ENCODE results near the gene C19orf85.

C19orf85 gene

DNA sequence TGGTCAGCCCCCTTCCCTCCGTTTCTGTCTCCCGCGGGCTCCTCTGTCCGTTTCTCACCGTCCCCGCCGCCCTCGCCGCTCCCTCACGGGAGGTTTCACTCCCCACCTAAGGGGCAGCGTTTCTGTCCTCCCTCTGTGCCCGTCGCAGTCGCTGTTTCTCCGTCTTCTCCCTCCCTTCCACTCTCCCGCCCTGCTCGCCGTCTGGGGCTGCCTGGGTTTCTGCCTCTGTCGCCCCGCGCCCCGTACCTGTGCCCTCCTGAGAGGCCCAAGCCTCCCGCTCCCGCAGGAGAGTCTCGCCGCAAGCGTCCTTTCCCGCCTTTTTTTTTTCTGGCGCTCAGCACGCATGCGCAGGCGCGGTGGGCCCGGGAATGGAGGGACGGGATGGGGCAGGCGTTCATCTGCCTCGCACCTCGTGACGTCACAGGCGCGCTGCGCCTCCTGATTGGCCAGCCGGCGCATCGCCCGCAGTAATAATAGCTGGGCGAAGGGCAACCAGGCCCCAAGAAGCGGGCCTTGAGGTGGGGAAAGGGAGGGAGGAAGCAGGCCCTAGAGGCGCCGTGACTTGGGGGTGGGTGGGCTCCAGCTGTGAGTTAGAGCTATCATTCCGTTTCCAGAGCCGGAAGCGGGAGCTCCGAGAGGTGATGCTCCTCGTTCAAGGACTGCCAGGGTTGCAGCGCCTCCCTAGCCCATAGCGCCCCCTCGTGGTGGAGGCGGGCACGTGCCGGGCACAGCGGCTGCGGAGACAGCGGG lies 39.1 kb upstream of the C19orf85 start (continued):
- TF ChIP-seq, protein P1, sequence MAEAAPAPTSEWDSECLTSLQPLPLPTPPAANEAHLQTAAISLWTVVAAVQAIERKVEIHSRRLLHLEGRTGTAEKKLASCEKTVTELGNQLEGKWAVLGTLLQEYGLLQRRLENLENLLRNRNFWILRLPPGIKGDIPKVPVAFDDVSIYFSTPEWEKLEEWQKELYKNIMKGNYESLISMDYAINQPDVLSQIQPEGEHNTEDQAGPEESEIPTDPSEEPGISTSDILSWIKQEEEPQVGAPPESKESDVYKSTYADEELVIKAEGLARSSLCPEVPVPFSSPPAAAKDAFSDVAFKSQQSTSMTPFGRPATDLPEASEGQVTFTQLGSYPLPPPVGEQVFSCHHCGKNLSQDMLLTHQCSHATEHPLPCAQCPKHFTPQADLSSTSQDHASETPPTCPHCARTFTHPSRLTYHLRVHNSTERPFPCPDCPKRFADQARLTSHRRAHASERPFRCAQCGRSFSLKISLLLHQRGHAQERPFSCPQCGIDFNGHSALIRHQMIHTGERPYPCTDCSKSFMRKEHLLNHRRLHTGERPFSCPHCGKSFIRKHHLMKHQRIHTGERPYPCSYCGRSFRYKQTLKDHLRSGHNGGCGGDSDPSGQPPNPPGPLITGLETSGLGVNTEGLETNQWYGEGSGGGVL (tag by site-specific recombination; IDR thresholded peaks at IDR 0.05) = 0 out of 2 replicates have a peak, but pooled peaks have one; percentile 18
- TF ChIP-seq, protein P2, sequence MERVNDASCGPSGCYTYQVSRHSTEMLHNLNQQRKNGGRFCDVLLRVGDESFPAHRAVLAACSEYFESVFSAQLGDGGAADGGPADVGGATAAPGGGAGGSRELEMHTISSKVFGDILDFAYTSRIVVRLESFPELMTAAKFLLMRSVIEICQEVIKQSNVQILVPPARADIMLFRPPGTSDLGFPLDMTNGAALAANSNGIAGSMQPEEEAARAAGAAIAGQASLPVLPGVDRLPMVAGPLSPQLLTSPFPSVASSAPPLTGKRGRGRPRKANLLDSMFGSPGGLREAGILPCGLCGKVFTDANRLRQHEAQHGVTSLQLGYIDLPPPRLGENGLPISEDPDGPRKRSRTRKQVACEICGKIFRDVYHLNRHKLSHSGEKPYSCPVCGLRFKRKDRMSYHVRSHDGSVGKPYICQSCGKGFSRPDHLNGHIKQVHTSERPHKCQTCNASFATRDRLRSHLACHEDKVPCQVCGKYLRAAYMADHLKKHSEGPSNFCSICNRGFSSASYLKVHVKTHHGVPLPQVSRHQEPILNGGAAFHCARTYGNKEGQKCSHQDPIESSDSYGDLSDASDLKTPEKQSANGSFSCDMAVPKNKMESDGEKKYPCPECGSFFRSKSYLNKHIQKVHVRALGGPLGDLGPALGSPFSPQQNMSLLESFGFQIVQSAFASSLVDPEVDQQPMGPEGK (tag by site-specific recombination; IDR thresholded peaks at IDR 0.05) = peak; percentile 49
- TF ChIP-seq ZNF629 (tag by site-specific recombination; IDR thresholded peaks at IDR 0.05) = peak; percentile 84
- 0 out of 2 replicates have a peak, but pooled peaks have one; percentile 27 for TF ChIP-seq ZNF660 (tag by site-specific recombination; IDR thresholded peaks at IDR 0.05)
- TF ChIP-seq ZNF843 (tag by site-specific recombination; IDR thresholded peaks at IDR 0.05) = no peak
- no peak for TF ChIP-seq ZNF24 (tag by site-specific recombination; IDR thresholded peaks at IDR 0.05)
- TF ChIP-seq, protein P3, sequence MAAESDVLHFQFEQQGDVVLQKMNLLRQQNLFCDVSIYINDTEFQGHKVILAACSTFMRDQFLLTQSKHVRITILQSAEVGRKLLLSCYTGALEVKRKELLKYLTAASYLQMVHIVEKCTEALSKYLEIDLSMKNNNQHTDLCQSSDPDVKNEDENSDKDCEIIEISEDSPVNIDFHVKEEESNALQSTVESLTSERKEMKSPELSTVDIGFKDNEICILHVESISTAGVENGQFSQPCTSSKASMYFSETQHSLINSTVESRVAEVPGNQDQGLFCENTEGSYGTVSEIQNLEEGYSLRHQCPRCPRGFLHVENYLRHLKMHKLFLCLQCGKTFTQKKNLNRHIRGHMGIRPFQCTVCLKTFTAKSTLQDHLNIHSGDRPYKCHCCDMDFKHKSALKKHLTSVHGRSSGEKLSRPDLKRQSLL (tag by site-specific recombination; IDR thresholded peaks at IDR 0.05) = peak; percentile 59; the same call in 1 of the 2 replicates
- TF ChIP-seq, protein P4, sequence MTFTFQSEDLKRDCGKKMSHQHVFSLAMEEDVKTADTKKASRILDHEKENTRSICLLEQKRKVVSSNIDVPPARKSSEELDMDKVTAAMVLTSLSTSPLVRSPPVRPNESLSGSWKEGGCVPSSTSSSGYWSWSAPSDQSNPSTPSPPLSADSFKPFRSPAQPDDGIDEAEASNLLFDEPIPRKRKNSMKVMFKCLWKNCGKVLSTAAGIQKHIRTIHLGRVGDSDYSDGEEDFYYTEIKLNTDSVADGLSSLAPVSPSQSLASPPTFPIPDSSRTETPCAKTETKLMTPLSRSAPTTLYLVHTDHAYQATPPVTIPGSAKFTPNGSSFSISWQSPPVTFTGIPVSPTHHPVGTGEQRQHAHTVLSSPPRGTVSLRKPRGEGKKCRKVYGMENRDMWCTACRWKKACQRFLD (tag by site-specific recombination; IDR thresholded peaks at IDR 0.05) = no peak
- TF ChIP-seq, protein P5, sequence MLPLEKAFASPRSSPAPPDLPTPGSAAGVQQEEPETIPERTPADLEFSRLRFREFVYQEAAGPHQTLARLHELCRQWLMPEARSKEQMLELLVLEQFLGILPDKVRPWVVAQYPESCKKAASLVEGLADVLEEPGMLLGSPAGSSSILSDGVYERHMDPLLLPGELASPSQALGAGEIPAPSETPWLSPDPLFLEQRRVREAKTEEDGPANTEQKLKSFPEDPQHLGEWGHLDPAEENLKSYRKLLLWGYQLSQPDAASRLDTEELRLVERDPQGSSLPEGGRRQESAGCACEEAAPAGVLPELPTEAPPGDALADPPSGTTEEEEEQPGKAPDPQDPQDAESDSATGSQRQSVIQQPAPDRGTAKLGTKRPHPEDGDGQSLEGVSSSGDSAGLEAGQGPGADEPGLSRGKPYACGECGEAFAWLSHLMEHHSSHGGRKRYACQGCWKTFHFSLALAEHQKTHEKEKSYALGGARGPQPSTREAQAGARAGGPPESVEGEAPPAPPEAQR (tag by site-specific recombination; IDR thresholded peaks at IDR 0.05) = peak; percentile 21; the same call in 1 of the 2 replicates
- TF ChIP-seq ZIC2 (tag by site-specific recombination; IDR thresholded peaks at IDR 0.05) = no peak
- TF ChIP-seq ZNF416 (tag by site-specific recombination; IDR thresholded peaks at IDR 0.05) = no peak
- TF ChIP-seq ZNF175 (tag by site-specific recombination; IDR thresholded peaks at IDR 0.05) = no peak
- TF ChIP-seq, protein P6, sequence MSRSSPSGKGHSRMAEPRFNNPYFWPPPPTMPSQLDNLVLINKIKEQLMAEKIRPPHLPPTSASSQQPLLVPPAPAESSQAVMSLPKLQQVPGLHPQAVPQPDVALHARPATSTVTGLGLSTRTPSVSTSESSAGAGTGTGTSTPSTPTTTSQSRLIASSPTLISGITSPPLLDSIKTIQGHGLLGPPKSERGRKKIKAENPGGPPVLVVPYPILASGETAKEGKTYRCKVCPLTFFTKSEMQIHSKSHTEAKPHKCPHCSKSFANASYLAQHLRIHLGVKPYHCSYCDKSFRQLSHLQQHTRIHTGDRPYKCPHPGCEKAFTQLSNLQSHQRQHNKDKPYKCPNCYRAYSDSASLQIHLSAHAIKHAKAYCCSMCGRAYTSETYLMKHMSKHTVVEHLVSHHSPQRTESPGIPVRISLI (tag by site-specific recombination; IDR thresholded peaks at IDR 0.05) = peak; percentile 98
- TF ChIP-seq GLI2 (tag by site-specific recombination; IDR thresholded peaks at IDR 0.05; ENCODE audit: borderline replicate concordance, low read depth) = no peak
- no peak for TF ChIP-seq PRDM6 (tag by site-specific recombination; IDR thresholded peaks at IDR 0.05)
- no peak for TF ChIP-seq YY1 (tag by site-specific recombination; IDR thresholded peaks at IDR 0.05)
- TF ChIP-seq ZSCAN30 (tag by site-specific recombination; IDR thresholded peaks at IDR 0.05) = 0 out of 2 replicates have a peak, but pooled peaks have one; percentile 38
- TF ChIP-seq ZNF423 (tag by site-specific recombination; IDR thresholded peaks at IDR 0.05) = no peak
- peak; percentile 77; the same call in 1 of the 2 replicates for TF ChIP-seq ZNF785 (tag by site-specific recombination; IDR thresholded peaks at IDR 0.05)
- TF ChIP-seq ZNF664 (tag by site-specific recombination; IDR thresholded peaks at IDR 0.05) = no peak
- TF ChIP-seq ZNF366 (tag by site-specific recombination; conservative IDR thresholded peaks at IDR 0.05) = peak; percentile 71
- 0 out of 2 replicates have a peak, but pooled peaks have one; percentile 34 for TF ChIP-seq SCRT2 (tag by site-specific recombination; IDR thresholded peaks at IDR 0.05)
- TF ChIP-seq, protein P7, sequence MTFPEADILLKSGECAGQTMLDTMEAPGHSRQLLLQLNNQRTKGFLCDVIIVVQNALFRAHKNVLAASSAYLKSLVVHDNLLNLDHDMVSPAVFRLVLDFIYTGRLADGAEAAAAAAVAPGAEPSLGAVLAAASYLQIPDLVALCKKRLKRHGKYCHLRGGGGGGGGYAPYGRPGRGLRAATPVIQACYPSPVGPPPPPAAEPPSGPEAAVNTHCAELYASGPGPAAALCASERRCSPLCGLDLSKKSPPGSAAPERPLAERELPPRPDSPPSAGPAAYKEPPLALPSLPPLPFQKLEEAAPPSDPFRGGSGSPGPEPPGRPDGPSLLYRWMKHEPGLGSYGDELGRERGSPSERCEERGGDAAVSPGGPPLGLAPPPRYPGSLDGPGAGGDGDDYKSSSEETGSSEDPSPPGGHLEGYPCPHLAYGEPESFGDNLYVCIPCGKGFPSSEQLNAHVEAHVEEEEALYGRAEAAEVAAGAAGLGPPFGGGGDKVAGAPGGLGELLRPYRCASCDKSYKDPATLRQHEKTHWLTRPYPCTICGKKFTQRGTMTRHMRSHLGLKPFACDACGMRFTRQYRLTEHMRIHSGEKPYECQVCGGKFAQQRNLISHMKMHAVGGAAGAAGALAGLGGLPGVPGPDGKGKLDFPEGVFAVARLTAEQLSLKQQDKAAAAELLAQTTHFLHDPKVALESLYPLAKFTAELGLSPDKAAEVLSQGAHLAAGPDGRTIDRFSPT (tag by site-specific recombination; IDR thresholded peaks at IDR 0.05) = no peak; the same call in 1 of the 2 replicates
- TF ChIP-seq, protein P8, sequence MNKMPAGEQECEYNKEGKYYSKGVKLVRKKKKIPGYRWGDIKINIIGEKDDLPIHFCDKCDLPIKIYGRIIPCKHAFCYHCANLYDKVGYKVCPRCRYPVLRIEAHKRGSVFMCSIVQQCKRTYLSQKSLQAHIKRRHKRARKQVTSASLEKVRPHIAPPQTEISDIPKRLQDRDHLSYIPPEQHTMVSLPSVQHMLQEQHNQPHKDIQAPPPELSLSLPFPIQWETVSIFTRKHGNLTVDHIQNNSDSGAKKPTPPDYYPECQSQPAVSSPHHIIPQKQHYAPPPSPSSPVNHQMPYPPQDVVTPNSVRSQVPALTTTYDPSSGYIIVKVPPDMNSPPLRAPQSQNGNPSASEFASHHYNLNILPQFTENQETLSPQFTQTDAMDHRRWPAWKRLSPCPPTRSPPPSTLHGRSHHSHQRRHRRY (tag by site-specific recombination; IDR thresholded peaks at IDR 0.05) = no peak; the same call in 1 of the 2 replicates
